H9 (cell line): Measurements from ENCODE around the gene SCN3A. TPM values are rescaled to one million over a fixed set of nuclear protein-coding genes. Genes with fewer than 3 reads are reported as not detected.

Experiments used
- DNase-seq: peaks from one replicate; pipeline ENCODE4 v3.0.0-alpha.2; 2017
- H2AFZ ChIP-seq: one replicate; pipeline ENCODE4 v1.6.1; 2013; ENCODE audit warnings: mild to moderate bottlenecking, low read length, control low read depth, moderate library complexity
- H2AK5ac ChIP-seq: 2 replicates; pipeline ENCODE4 v1.6.1; 2013; ENCODE audit warnings: low read length, control low read depth, mixed read lengths; ENCODE audit not compliant: insufficient read length
- H2BK120ac ChIP-seq: one replicate; pipeline ENCODE4 v1.6.1; 2013; ENCODE audit warnings: low read depth, mild to moderate bottlenecking, low read length, control low read depth, inconsistent platforms; ENCODE audit not compliant: poor library complexity, severe bottlenecking
- H2BK12ac ChIP-seq: 2 replicates; pipeline ENCODE4 v1.6.1; 2013; ENCODE audit warnings: low read length, control low read depth, mixed read lengths, low read depth; ENCODE audit not compliant: insufficient read length
- H2BK15ac ChIP-seq: 2 replicates; pipeline ENCODE4 v1.6.1; 2013; ENCODE audit warnings: low read depth, low read length, control low read depth
- H2BK20ac ChIP-seq: one replicate; pipeline ENCODE4 v1.6.1; 2013; ENCODE audit warnings: low read depth, mild to moderate bottlenecking, low read length, control low read depth, inconsistent platforms; ENCODE audit not compliant: poor library complexity, severe bottlenecking
- H2BK5ac ChIP-seq: 2 replicates; pipeline ENCODE4 v1.6.1; 2013; ENCODE audit warnings: low read length, control low read depth, mixed read lengths; ENCODE audit not compliant: insufficient read length
- H3K14ac ChIP-seq: 2 replicates; pipeline ENCODE4 v1.6.1; 2013; ENCODE audit warnings: low read length, control low read depth; ENCODE audit not compliant: insufficient read depth
- H3K18ac ChIP-seq: 2 replicates; pipeline ENCODE4 v1.6.1; 2013; ENCODE audit warnings: low read depth, mild to moderate bottlenecking, mixed read lengths, low read length, control low read depth; ENCODE audit not compliant: insufficient read length
- H3K23ac ChIP-seq: 2 replicates; pipeline ENCODE4 v1.6.1; 2013; ENCODE audit warnings: low read length, control low read depth, mixed read lengths, low read depth; ENCODE audit not compliant: insufficient read length
- H3K23me2 ChIP-seq: 2 replicates; pipeline ENCODE4 v1.6.1; 2013; ENCODE audit warnings: low read depth, mild to moderate bottlenecking, mixed read lengths, low read length, control low read depth; ENCODE audit not compliant: insufficient read length, poor library complexity, severe bottlenecking
- H3K27ac ChIP-seq: 2 replicates; pipeline ENCODE4 v1.5.1; 2013; ENCODE audit warnings: low read length, control low read depth, mixed read lengths, low read depth; ENCODE audit not compliant: insufficient read length
- H3K27me3 ChIP-seq: 2 replicates; pipeline ENCODE4 v1.6.1; 2013; ENCODE audit warnings: low read length, control low read depth, inconsistent platforms; ENCODE audit not compliant: insufficient read depth
- H3K4ac ChIP-seq: 2 replicates; pipeline ENCODE4 v1.6.1; 2013; ENCODE audit warnings: low read depth, mild to moderate bottlenecking, control low read depth, inconsistent platforms, low read length, moderate library complexity
- H3K4me1 ChIP-seq: 2 replicates; pipeline ENCODE4 v1.6.1; 2013; ENCODE audit warnings: low read length, control low read depth, inconsistent platforms; ENCODE audit not compliant: insufficient read depth
- H3K4me2 ChIP-seq: 2 replicates; pipeline ENCODE4 v1.6.1; 2013; ENCODE audit warnings: low read length, control low read depth, mixed read lengths; ENCODE audit not compliant: insufficient read length, insufficient read depth
- H3K56ac ChIP-seq: 2 replicates; pipeline ENCODE4 v1.6.1; 2013; ENCODE audit warnings: low read depth, mild to moderate bottlenecking, mixed read lengths, low read length, control low read depth; ENCODE audit not compliant: insufficient read length
- H3K79me1 ChIP-seq: 2 replicates; pipeline ENCODE4 v1.6.1; 2013; ENCODE audit warnings: low read depth, mild to moderate bottlenecking, moderate library complexity, low read length, control low read depth, inconsistent platforms; ENCODE audit not compliant: insufficient read depth, poor library complexity, severe bottlenecking
- H3K79me2 ChIP-seq: 2 replicates; pipeline ENCODE4 v1.6.1; 2013; ENCODE audit warnings: low read length, control low read depth, inconsistent platforms; ENCODE audit not compliant: insufficient read depth
- H3K9ac ChIP-seq: 2 replicates; pipeline ENCODE4 v1.6.1; 2013; ENCODE audit warnings: low read length, control low read depth, mixed read lengths; ENCODE audit not compliant: insufficient read length; ENCODE audit errors: extremely low read depth
- H3K9me3 ChIP-seq: one replicate; pipeline ENCODE4 v1.6.1; 2013; ENCODE audit warnings: low read depth, low read length, inconsistent platforms; ENCODE audit not compliant: control insufficient read depth
- H3T11ph ChIP-seq: one replicate; pipeline ENCODE4 v1.6.1; 2013; ENCODE audit warnings: mild to moderate bottlenecking, low read length, control low read depth, inconsistent platforms
- H4K20me1 ChIP-seq: one replicate; pipeline ENCODE4 v1.6.1; 2013; ENCODE audit not compliant: control insufficient read depth, insufficient read length, insufficient read depth
- H4K5ac ChIP-seq: 2 replicates; pipeline ENCODE4 v1.6.1; 2013; ENCODE audit warnings: low read depth, mild to moderate bottlenecking, mixed read lengths, low read length, control low read depth; ENCODE audit not compliant: insufficient read length
- H4K8ac ChIP-seq: replicated peaks from 2 replicates; pipeline ENCODE4 v1.6.1; 2013; ENCODE audit warnings: low read length, control low read depth, mixed read lengths, low read depth; ENCODE audit not compliant: insufficient read length
- H4K91ac ChIP-seq: 2 replicates; pipeline ENCODE4 v1.6.1; 2013; ENCODE audit warnings: low read depth, mild to moderate bottlenecking, moderate library complexity, mixed read lengths, low read length, control low read depth; ENCODE audit not compliant: insufficient read length
- H3K27ac Mint-ChIP-seq, 3 experiments: 2 replicates in 2 of 3; 3 replicates in 1 of 3; pipeline ENCODE4 v1.8.0; 2020 to 2021; ENCODE audit warnings: mixed read lengths in 3 of 3, mild to moderate bottlenecking in 1 of 3, moderate library complexity in 1 of 3
- H3K27me3 Mint-ChIP-seq: 2 replicates; pipeline ENCODE4 v1.8.0; 2021; ENCODE audit warnings: low read depth, mild to moderate bottlenecking, moderate library complexity, mixed read lengths
- H3K36me3 Mint-ChIP-seq, 3 experiments: 2 replicates in 2 of 3; 3 replicates in 1 of 3; pipeline ENCODE4 v1.8.0; 2020 to 2021; ENCODE audit warnings: low read depth in 3 of 3, mixed read lengths in 3 of 3; ENCODE audit not compliant: insufficient read depth in 1 of 3
- H3K4me1 Mint-ChIP-seq, 2 experiments: 2 replicates each; pipeline ENCODE4 v1.8.0; 2020; ENCODE audit warnings: mixed read lengths in 2 of 2
- H3K4me3 Mint-ChIP-seq, 2 experiments: 2 replicates in 1 of 2; 3 replicates in 1 of 2; pipeline ENCODE4 v1.8.0; 2020 to 2021; ENCODE audit warnings: mild to moderate bottlenecking in 2 of 2, mixed read lengths in 2 of 2, moderate library complexity in 1 of 2
- H3K9me3 Mint-ChIP-seq, 2 experiments: 2 replicates in 1 of 2; 3 replicates in 1 of 2; pipeline ENCODE4 v1.8.0; 2020; ENCODE audit warnings: mild to moderate bottlenecking in 2 of 2, mixed read lengths in 2 of 2, moderate library complexity in 1 of 2
- WGBS: extraction: QIAGEN DNeasy Blood & Tissue Kit; methylation state at CpG from one replicate; pipeline ENCODE4 v1.1.7; 2013; ENCODE audit warnings: missing lambda C conversion rate, low lambda C conversion rate, mixed read lengths; ENCODE audit not compliant: insufficient read length; ENCODE audit errors: extremely low coverage; 5-methylcytosine and 5-hydroxymethylcytosine counted together
- total RNA-seq: library from RNA; stranded (reverse); gene quantifications from 2 replicates; pipeline ENCODE4 v1.2.1, GENCODE V29; 2021
- TF ChIP-seq, protein P1 (sequence below): fragments of 200-600 bp; sonication (generic); conservative IDR thresholded peaks from 3 replicates; pipeline ENCODE4 v1.8.0; 2021; ENCODE audit warnings: antibody characterized with exemption, mild to moderate bottlenecking

SCN3A gene
- total RNA-seq, 1 experiment from 2014 or later: not detected

DNA sequence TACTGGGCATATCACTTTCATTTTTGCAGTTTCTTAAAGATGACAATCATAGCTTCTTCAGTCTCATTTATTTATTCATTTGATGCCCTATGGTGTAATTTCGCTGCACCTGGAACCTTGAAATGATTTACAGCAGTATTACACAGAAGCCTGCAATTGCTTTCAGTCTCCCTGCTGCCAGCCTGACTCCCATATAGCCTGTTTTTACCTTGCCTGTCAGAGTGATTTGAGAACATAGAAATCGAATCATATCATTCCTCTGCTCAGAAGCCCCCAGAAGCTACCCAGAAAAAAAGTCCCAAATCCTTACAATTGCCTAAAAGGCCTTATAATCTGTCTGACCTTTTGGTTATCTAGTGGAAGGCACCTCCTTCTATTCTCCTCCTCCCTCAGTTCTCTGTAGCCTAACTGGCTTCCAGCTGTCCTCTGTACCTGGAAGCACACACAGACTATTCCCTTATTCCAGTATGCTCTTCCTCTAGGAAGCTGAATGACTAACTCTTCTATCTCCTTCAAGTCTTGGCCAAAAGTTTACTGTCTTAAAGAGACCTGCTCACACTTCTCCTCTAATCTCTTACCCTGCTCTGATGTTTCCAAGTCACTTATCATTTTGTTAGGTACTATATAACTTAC lies 12.6 kb downstream of the SCN3A start:
- Histone ChIP-seq H3T11ph (no peak overlapping the region), H3K18ac (no peak overlapping the region), H3K14ac (no peak overlapping the region), H4K8ac (no peak overlapping the region), H2AFZ (no peak overlapping the region), H3K4ac (no peak overlapping the region), H3K27me3 (no peaks in the 10 kb centered on the region), H4K20me1 (no peaks in the 10 kb centered on the region), H3K9ac (no peak overlapping the region), H3K9me3 (no peaks in the 10 kb centered on the region), H3K4me1 (no peaks in the 10 kb centered on the region), H3K56ac (no peak overlapping the region), H4K91ac (no peak overlapping the region), H2BK15ac (no peak overlapping the region), H3K27ac (no peak overlapping the region), H3K23me2 (no peaks in the 10 kb centered on the region), H2BK120ac (no peak overlapping the region), H2BK5ac (no peak overlapping the region), H4K5ac (no peak overlapping the region), H3K23ac (no peak overlapping the region), H3K79me2 (no peaks in the 10 kb centered on the region), H3K4me2 (no peak overlapping the region), H2AK5ac (no peak overlapping the region), H2BK12ac (no peak overlapping the region), H2BK20ac (no peak overlapping the region), H3K79me1 (no peaks in the 10 kb centered on the region)
- TF ChIP-seq, protein P1, sequence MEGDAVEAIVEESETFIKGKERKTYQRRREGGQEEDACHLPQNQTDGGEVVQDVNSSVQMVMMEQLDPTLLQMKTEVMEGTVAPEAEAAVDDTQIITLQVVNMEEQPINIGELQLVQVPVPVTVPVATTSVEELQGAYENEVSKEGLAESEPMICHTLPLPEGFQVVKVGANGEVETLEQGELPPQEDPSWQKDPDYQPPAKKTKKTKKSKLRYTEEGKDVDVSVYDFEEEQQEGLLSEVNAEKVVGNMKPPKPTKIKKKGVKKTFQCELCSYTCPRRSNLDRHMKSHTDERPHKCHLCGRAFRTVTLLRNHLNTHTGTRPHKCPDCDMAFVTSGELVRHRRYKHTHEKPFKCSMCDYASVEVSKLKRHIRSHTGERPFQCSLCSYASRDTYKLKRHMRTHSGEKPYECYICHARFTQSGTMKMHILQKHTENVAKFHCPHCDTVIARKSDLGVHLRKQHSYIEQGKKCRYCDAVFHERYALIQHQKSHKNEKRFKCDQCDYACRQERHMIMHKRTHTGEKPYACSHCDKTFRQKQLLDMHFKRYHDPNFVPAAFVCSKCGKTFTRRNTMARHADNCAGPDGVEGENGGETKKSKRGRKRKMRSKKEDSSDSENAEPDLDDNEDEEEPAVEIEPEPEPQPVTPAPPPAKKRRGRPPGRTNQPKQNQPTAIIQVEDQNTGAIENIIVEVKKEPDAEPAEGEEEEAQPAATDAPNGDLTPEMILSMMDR: no peak
- Mint-ChIP-seq H3K4me3 (no peak overlapping the region), H3K27me3 (no peaks in the 10 kb centered on the region), H3K9me3 (no peaks in the 10 kb centered on the region), H3K27ac (no peak overlapping the region), H3K4me1 (0 out of 4 replicates have a peak, but pooled peaks cover 0 to 5% of the 10 kb centered on the region in 2 experiments), H3K36me3 (no peaks in the 10 kb centered on the region)
- WGBS: no CpG with 5 or more reads among the region's 2 CpGs
- DNase-seq: no peak
